ENCODE data around the gene AOPEP. TPM values are rescaled to one million over a fixed set of nuclear protein-coding genes. Genes with fewer than 3 reads are reported as not detected.

The AOPEP gene
- total RNA-seq, 1 experiment from 2014 or later = 89.5 TPM

DNA sequence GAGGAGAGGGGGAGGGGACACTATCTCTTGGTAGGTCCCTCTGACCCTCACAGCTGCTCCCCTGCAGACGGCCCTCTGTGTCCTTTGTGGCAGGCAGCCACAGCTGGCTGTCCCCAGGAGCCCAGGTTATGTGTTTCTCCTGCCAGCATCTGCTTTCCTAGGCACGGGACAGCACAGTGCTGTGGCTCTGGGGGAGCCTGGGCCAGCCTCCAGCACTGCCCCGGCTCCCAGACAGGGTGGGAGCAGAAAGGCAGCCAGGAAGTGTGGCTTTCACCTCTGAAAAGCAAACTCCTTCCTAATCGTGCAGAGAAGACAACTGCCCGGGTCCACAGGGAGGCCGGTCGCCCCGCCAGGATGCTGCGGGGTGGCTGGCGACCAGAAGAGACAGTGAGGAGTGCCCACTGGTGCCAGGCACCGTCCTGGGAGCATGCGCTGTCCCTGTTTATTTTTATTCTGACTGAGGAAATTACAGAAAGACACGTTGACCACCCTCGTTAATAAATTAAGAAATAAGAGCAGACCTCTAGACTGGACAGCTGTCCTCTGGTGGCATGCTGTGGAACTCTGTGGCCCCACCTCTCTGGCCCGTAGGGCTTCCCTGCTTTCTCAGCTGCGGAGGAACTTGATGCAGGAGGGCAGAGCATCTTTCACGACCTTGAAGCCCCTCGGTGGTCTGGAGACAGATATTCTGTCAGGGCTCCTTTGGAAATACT lies 350.7 kb downstream of the AOPEP start:
- CTCF ChIA-PET = no interaction called here
- intact Hi-C loops (cut with micrococcal nuclease; ENCODE audit: unreplicated experiment) = no loop called here

GRCh38 chr9:95077766-95078370 lies 351.4 kb downstream of the AOPEP start:
- TF ChIP-seq CTCF (IDR thresholded peaks at IDR 0.05; ENCODE audit: unreplicated experiment) = no peak
- Mint-ChIP-seq H3K4me1 (ENCODE audit: low read depth, unreplicated experiment) (peaks cover 8% of the 10 kb centered on the region), H3K27me3 (ENCODE audit: unreplicated experiment) (no peaks in the 10 kb centered on the region), H3K4me3 (ENCODE audit: low read depth, unreplicated experiment) (no peak overlapping the region), H3K9me3 (ENCODE audit: low read depth, unreplicated experiment) (no peaks in the 10 kb centered on the region), H3K36me3 (ENCODE audit: insufficient read depth, unreplicated experiment) (peaks cover 72% of the 10 kb centered on the region), H3K27ac (ENCODE audit: unreplicated experiment) (no peak overlapping the region)
- intact Hi-C loops (cut with micrococcal nuclease; ENCODE audit: unreplicated experiment) = no loop called here
- DNase-seq = no peak
- no TSS peak for BruUV-seq (replicated peaks)
- CTCF ChIA-PET = no interaction called here

More for the DNA sequence above, 350.7 kb downstream of the AOPEP start:
- TF ChIP-seq CTCF (IDR thresholded peaks at IDR 0.05; ENCODE audit: unreplicated experiment) = no peak
- Mint-ChIP-seq H3K27me3 (ENCODE audit: unreplicated experiment) (no peaks in the 10 kb centered on the region), H3K4me3 (ENCODE audit: low read depth, unreplicated experiment) (no peak overlapping the region), H3K4me1 (ENCODE audit: low read depth, unreplicated experiment) (peaks cover 8% of the 10 kb centered on the region), H3K9me3 (ENCODE audit: low read depth, unreplicated experiment) (no peaks in the 10 kb centered on the region), H3K27ac (ENCODE audit: unreplicated experiment) (peak overlapping the region; percentile 47), H3K36me3 (ENCODE audit: insufficient read depth, unreplicated experiment) (peaks cover 66% of the 10 kb centered on the region)
- DNase-seq = no peak
- BruUV-seq (replicated peaks) = no TSS peak

DNA sequence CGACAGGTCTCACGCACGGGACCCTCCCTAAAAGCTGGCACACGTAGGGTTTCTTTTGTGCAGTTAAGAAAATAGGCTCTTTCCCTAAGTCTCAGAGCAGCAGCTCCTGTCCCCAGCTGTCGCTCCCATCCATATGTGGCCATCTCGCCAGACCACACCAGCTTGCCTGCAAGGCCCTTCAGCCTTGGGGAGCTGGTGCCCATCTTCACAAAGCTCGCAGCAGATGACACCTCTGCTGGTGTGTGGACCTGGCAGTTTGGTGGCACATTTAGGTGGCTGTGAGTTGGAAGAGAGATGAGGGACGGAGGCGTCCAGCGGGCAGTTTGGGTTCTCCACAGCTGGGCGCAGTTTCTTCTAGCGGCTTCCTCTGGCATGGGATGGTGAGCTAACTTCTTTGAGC lies 352.0 kb downstream of the AOPEP start:
- no peak for DNase-seq
- H3K9me3 Mint-ChIP-seq (ENCODE audit: low read depth, unreplicated experiment) = no peaks in the 10 kb centered on the region
- no peaks in the 10 kb centered on the region for H3K27me3 Mint-ChIP-seq (ENCODE audit: unreplicated experiment)
- BruUV-seq (replicated peaks) = no TSS peak
- no peak for TF ChIP-seq CTCF (IDR thresholded peaks at IDR 0.05; ENCODE audit: unreplicated experiment)
- H3K4me1 Mint-ChIP-seq (ENCODE audit: low read depth, unreplicated experiment) = peaks cover 8% of the 10 kb centered on the region
- H3K27ac Mint-ChIP-seq (ENCODE audit: unreplicated experiment) = no peak overlapping the region
- H3K36me3 Mint-ChIP-seq (ENCODE audit: insufficient read depth, unreplicated experiment) = peaks cover 73% of the 10 kb centered on the region
- H3K4me3 Mint-ChIP-seq (ENCODE audit: low read depth, unreplicated experiment) = no peak overlapping the region
- intact Hi-C loops (cut with micrococcal nuclease; ENCODE audit: unreplicated experiment) = no loop called here
- CTCF ChIA-PET = interaction anchor here (1.0 kb wide), 1 partner anchor 14 kb away, joined by 3 read pairs; no protein-coding TSS in a partner anchor

GRCh38 chr9:95078939-95079338 lies 352.4 kb downstream of the AOPEP start:
- Mint-ChIP-seq H3K9me3 (ENCODE audit: low read depth, unreplicated experiment) (no peaks in the 10 kb centered on the region), H3K4me3 (ENCODE audit: low read depth, unreplicated experiment) (no peak overlapping the region), H3K27me3 (ENCODE audit: unreplicated experiment) (no peaks in the 10 kb centered on the region), H3K36me3 (ENCODE audit: insufficient read depth, unreplicated experiment) (peaks cover 76% of the 10 kb centered on the region), H3K4me1 (ENCODE audit: low read depth, unreplicated experiment) (peaks cover 8% of the 10 kb centered on the region), H3K27ac (ENCODE audit: unreplicated experiment) (no peak overlapping the region)
- TF ChIP-seq CTCF (IDR thresholded peaks at IDR 0.05; ENCODE audit: unreplicated experiment) = no peak
- intact Hi-C loops (cut with micrococcal nuclease; ENCODE audit: unreplicated experiment) = no loop called here
- no peak for DNase-seq
- BruUV-seq (replicated peaks) = no TSS peak
- CTCF ChIA-PET = interaction anchor here (1.0 kb wide), 1 partner anchor 14 kb away, joined by 3 read pairs; no protein-coding TSS in a partner anchor
